A549 treated with CORT108297 at 1 μM for 4 hours (cell line): ENCODE data around the gene TTC1. TPM values are rescaled to one million over a fixed set of nuclear protein-coding genes. Genes with fewer than 3 reads are reported as not detected.

Experiments used
- total RNA-seq: library from RNA; stranded (reverse); fragments of 200-300 nt; extraction: Qiagen RNA extraction; gene quantifications from 5 replicates; pipeline ENCODE4 v1.2.3, GENCODE V29; 2022

The TTC1 gene
- 64.2 to 76.1 TPM (median 65.7 TPM) in 5 replicates for total RNA-seq

GRCh38 chr5:160008877-160009590 lies at the start of gene TTC1:
TSS of gene TTC1 (plus strand) at chr5:160009139. CDS start at chr5:160010529, 1,390 bp downstream.

Other genes with a start within 250 kb of the TTC1 start
- gene ADRA1B, start 92.7 kb upstream of the TTC1 start, total RNA-seq, result 12.7 to 19.1 TPM (median 16.6 TPM) in 5 replicates
- 8.0 to 11.5 TPM (median 10.7 TPM) in 5 replicates for gene PWWP2A, start 110.3 kb downstream of the TTC1 start, total RNA-seq
- 0.92 to 1.4 TPM (median 1.1 TPM) in 5 replicates for gene FABP6, start 220.4 kb downstream of the TTC1 start, total RNA-seq